ENCODE results near the gene PDGFB. TPM values are rescaled to one million over a fixed set of nuclear protein-coding genes. Genes with fewer than 3 reads are reported as not detected.
A peak's percentile ranks its signal among the peaks of the same experiment; 100 is the strongest.

The PDGFB gene
- total RNA-seq, 1 donor from 2014 or later = 0.78 TPM

GRCh38 chr22:39246690-39247332 is 2.0 kb upstream of the PDGFB start:
- no peak for DNase-seq (ENCODE audit: low spot score)
- Mint-ChIP-seq H3K27me3 (ENCODE audit: insufficient read depth) (peaks cover 45% of the 10 kb centered on the region), H3K9me3 (no peaks in the 10 kb centered on the region), H3K36me3 (ENCODE audit: low read depth) (no peaks in the 10 kb centered on the region), H3K27ac (no peak overlapping the region), H3K4me1 (ENCODE audit: low read depth) (peaks cover under 1% of the 10 kb centered on the region), H3K4me3 (no peak overlapping the region)
- intact Hi-C loops (cut with micrococcal nuclease) = no loop called here

GRCh38 chr22:39246217-39246616 is 1.4 kb upstream of the PDGFB start:
- no peak for DNase-seq (ENCODE audit: low spot score)
- Mint-ChIP-seq H3K27ac (no peak overlapping the region), H3K36me3 (ENCODE audit: low read depth) (peaks cover 2% of the 10 kb centered on the region), H3K9me3 (no peaks in the 10 kb centered on the region), H3K27me3 (ENCODE audit: insufficient read depth) (peaks cover 51% of the 10 kb centered on the region), H3K4me1 (ENCODE audit: low read depth) (peaks cover 7% of the 10 kb centered on the region), H3K4me3 (no peak overlapping the region)
- intact Hi-C loops (cut with micrococcal nuclease) = no loop called here

- H3K9me3 Mint-ChIP-seq = no peaks in the 10 kb centered on the region
- intact Hi-C loops (cut with micrococcal nuclease) = no loop called here
- peak overlapping the region; percentile 67 for H3K4me3 Mint-ChIP-seq
- peaks cover 15% of the 10 kb centered on the region for H3K4me1 Mint-ChIP-seq (ENCODE audit: low read depth)
- H3K36me3 Mint-ChIP-seq (ENCODE audit: low read depth) = peaks cover 2% of the 10 kb centered on the region
- H3K27me3 Mint-ChIP-seq (ENCODE audit: insufficient read depth) = peaks cover 56% of the 10 kb centered on the region
- H3K27ac Mint-ChIP-seq = no peak overlapping the region
- DNase-seq (ENCODE audit: low spot score) = no peak
These were observed 603 bp upstream of the PDGFB start for GRCh38 chr22:39245130-39246039.

GRCh38 chr22:39244136-39244495 is 666 bp downstream of the PDGFB start:
- intact Hi-C loops (cut with micrococcal nuclease) = loop anchor here (5.0 kb wide), 1 partner anchor 73 kb away; the partner anchor contains the start of gene RPL3
- Mint-ChIP-seq H3K4me3 (peak overlapping the region; percentile 61), H3K27ac (peak overlapping the region; percentile 40), H3K36me3 (ENCODE audit: low read depth) (peaks cover 2% of the 10 kb centered on the region), H3K27me3 (ENCODE audit: insufficient read depth) (peaks cover 62% of the 10 kb centered on the region), H3K4me1 (ENCODE audit: low read depth) (peaks cover 18% of the 10 kb centered on the region), H3K9me3 (no peaks in the 10 kb centered on the region)
- no peak for DNase-seq (ENCODE audit: low spot score)

- intact Hi-C loops (cut with micrococcal nuclease) = loop anchor here (5.0 kb wide), 1 partner anchor 74 kb away; the partner anchor contains the start of gene RPL3
- H3K27ac Mint-ChIP-seq = no peak overlapping the region
These were observed 1.2 kb downstream of the PDGFB start for GRCh38 chr22:39243439-39244135.

GRCh38 chr22:39242595-39243438 is 2.0 kb downstream of the PDGFB start:
- no peak overlapping the region for H3K27ac Mint-ChIP-seq
- DNase-seq (ENCODE audit: low spot score) = no peak
- H3K4me3 Mint-ChIP-seq = peak overlapping the region; percentile 57
- H3K4me1 Mint-ChIP-seq (ENCODE audit: low read depth) = peaks cover 18% of the 10 kb centered on the region
- intact Hi-C loops (cut with micrococcal nuclease) = loop anchor here (5.0 kb wide), 1 partner anchor 74 kb away; the partner anchor contains the start of gene RPL3
- no peaks in the 10 kb centered on the region for H3K9me3 Mint-ChIP-seq
- peaks cover 60% of the 10 kb centered on the region for H3K27me3 Mint-ChIP-seq (ENCODE audit: insufficient read depth)
- peaks cover 2% of the 10 kb centered on the region for H3K36me3 Mint-ChIP-seq (ENCODE audit: low read depth)

More at GRCh38 chr22:39243439-39244135, 1.2 kb downstream of the PDGFB start:
- H3K9me3 Mint-ChIP-seq = no peaks in the 10 kb centered on the region
- peak overlapping the region; percentile 58 for H3K4me3 Mint-ChIP-seq
- H3K27me3 Mint-ChIP-seq (ENCODE audit: insufficient read depth) = peaks cover 64% of the 10 kb centered on the region
- H3K4me1 Mint-ChIP-seq (ENCODE audit: low read depth) = peaks cover 18% of the 10 kb centered on the region
- H3K36me3 Mint-ChIP-seq (ENCODE audit: low read depth) = peaks cover 2% of the 10 kb centered on the region
- DNase-seq (ENCODE audit: low spot score) = no peak

- peak overlapping the region; percentile 69 for H3K4me3 Mint-ChIP-seq
These were observed 2.8 kb downstream of the PDGFB start for GRCh38 chr22:39241794-39242594.

GRCh38 chr22:39240831-39241793 is 3.7 kb downstream of the PDGFB start:
- no peaks in the 10 kb centered on the region for H3K9me3 Mint-ChIP-seq
- peaks cover 2% of the 10 kb centered on the region for H3K36me3 Mint-ChIP-seq (ENCODE audit: low read depth)
- intact Hi-C loops (cut with micrococcal nuclease) = loop anchor here (5.0 kb wide), 1 partner anchor 76 kb away; the partner anchor contains the start of gene RPL3
- DNase-seq (ENCODE audit: low spot score) = no peak
- H3K27me3 Mint-ChIP-seq (ENCODE audit: insufficient read depth) = peaks cover 60% of the 10 kb centered on the region
- peak overlapping the region; percentile 69 for H3K4me3 Mint-ChIP-seq
- H3K27ac Mint-ChIP-seq = peak overlapping the region; percentile 67
- H3K4me1 Mint-ChIP-seq (ENCODE audit: low read depth) = peaks cover 35% of the 10 kb centered on the region

More at GRCh38 chr22:39241794-39242594, 2.8 kb downstream of the PDGFB start:
- Mint-ChIP-seq H3K27me3 (ENCODE audit: insufficient read depth) (peaks cover 60% of the 10 kb centered on the region), H3K4me1 (ENCODE audit: low read depth) (peaks cover 26% of the 10 kb centered on the region), H3K9me3 (no peaks in the 10 kb centered on the region), H3K36me3 (ENCODE audit: low read depth) (peaks cover 2% of the 10 kb centered on the region), H3K27ac (peak overlapping the region; percentile 67)
- no peak for DNase-seq (ENCODE audit: low spot score)
- intact Hi-C loops (cut with micrococcal nuclease) = loop anchor here (5.0 kb wide), 1 partner anchor 75 kb away; the partner anchor contains the start of gene RPL3

- H3K4me3 Mint-ChIP-seq = no peak overlapping the region
- H3K27me3 Mint-ChIP-seq (ENCODE audit: insufficient read depth) = peaks cover 57% of the 10 kb centered on the region
- DNase-seq (ENCODE audit: low spot score) = no peak
- H3K9me3 Mint-ChIP-seq = no peaks in the 10 kb centered on the region
- H3K4me1 Mint-ChIP-seq (ENCODE audit: low read depth) = peaks cover 40% of the 10 kb centered on the region
- no peak overlapping the region for H3K27ac Mint-ChIP-seq
- peaks cover 2% of the 10 kb centered on the region for H3K36me3 Mint-ChIP-seq (ENCODE audit: low read depth)
- intact Hi-C loops (cut with micrococcal nuclease) = loop anchor here (5.0 kb wide), 2 partner anchors 67 to 78 kb away; partner anchors contain the start of gene RPL3
These were observed 5.0 kb downstream of the PDGFB start for GRCh38 chr22:39239561-39240423.

GRCh38 chr22:39238966-39239505 is 5.7 kb downstream of the PDGFB start:
- Mint-ChIP-seq H3K4me3 (no peak overlapping the region), H3K9me3 (no peaks in the 10 kb centered on the region), H3K27ac (no peak overlapping the region), H3K4me1 (ENCODE audit: low read depth) (peaks cover 40% of the 10 kb centered on the region), H3K36me3 (ENCODE audit: low read depth) (peaks cover 2% of the 10 kb centered on the region), H3K27me3 (ENCODE audit: insufficient read depth) (peaks cover 60% of the 10 kb centered on the region)
- intact Hi-C loops (cut with micrococcal nuclease) = loop anchor here (5.0 kb wide), 1 partner anchor 67 kb away; no protein-coding TSS in a partner anchor
- DNase-seq (ENCODE audit: low spot score) = no peak
